ENCODE measurements around the gene CD2AP.

CD2AP gene

GRCh38 chr6:47592131-47592840 lies 114.7 kb downstream of the CD2AP start:
- no peak overlapping the region for H3K27ac ChIP-seq
- no peak overlapping the region for H3K4me3 ChIP-seq
- no peak for TF ChIP-seq CTCF (IDR thresholded peaks at IDR 0.05)
- H3K4me1 ChIP-seq = no peaks in the 10 kb centered on the region
- H3K36me3 ChIP-seq = peaks cover 11 to 30% (median 28%) of the 10 kb centered on the region in 3 donors
- no peaks in the 10 kb centered on the region for H3K9me3 ChIP-seq
- DNase-seq = no peak
- no peaks in the 10 kb centered on the region for H3K27me3 ChIP-seq
- intact Hi-C loops (cut with DNase I; ENCODE audit: low total_unique reads) = no loop called here

GRCh38 chr6:47593979-47594378 lies 116.4 kb downstream of the CD2AP start:
- no peak for DNase-seq
- Histone ChIP-seq H3K36me3 (peaks cover 19 to 42% (median 34%) of the 10 kb centered on the region in 3 donors), H3K27me3 (no peaks in the 10 kb centered on the region), H3K27ac (no peak overlapping the region), H3K4me1 (no peaks in the 10 kb centered on the region), H3K9me3 (no peaks in the 10 kb centered on the region), H3K4me3 (no peak overlapping the region)
- intact Hi-C loops (cut with DNase I; ENCODE audit: low total_unique reads) = no loop called here
- no peak for TF ChIP-seq CTCF (IDR thresholded peaks at IDR 0.05)

GRCh38 chr6:47595785-47596184 lies 118.2 kb downstream of the CD2AP start:
- no peak for TF ChIP-seq CTCF (IDR thresholded peaks at IDR 0.05)
- DNase-seq = no peak
- no peaks in the 10 kb centered on the region for H3K9me3 ChIP-seq
- H3K36me3 ChIP-seq = peaks cover 19 to 42% (median 33%) of the 10 kb centered on the region in 3 donors
- intact Hi-C loops (cut with DNase I; ENCODE audit: low total_unique reads) = no loop called here
- no peaks in the 10 kb centered on the region for H3K27me3 ChIP-seq
- H3K27ac ChIP-seq = no peak overlapping the region
- no peak overlapping the region for H3K4me3 ChIP-seq
- H3K4me1 ChIP-seq = no peaks in the 10 kb centered on the region

DNA sequence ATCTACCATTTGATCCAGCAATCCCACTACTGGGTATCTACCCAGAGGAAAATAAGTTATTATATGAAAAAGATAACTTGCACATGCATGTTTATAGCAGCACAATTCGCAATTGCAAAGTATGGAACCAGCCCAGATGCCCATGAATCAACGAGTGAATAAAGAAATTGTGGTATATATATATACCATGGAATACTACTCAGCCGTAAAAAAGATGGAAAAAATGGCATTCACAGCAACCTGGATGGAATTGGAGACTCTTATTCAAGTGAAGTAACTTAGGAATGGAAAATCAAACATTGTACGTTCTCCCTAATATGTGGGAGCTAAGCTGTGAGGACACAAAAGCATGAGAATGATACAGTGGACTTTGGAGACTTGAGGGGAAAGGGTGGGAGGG lies 120.8 kb downstream of the CD2AP start:
- no peak for DNase-seq
- H3K4me1 ChIP-seq = no peaks in the 10 kb centered on the region
- intact Hi-C loops (cut with DNase I; ENCODE audit: low total_unique reads) = no loop called here
- H3K27ac ChIP-seq = no peak overlapping the region
- H3K27me3 ChIP-seq = no peaks in the 10 kb centered on the region
- H3K9me3 ChIP-seq = no peaks in the 10 kb centered on the region
- TF ChIP-seq CTCF (IDR thresholded peaks at IDR 0.05) = no peak
- H3K4me3 ChIP-seq = no peak overlapping the region
- H3K36me3 ChIP-seq = peaks cover 19 to 34% (median 28%) of the 10 kb centered on the region in 3 donors

DNA sequence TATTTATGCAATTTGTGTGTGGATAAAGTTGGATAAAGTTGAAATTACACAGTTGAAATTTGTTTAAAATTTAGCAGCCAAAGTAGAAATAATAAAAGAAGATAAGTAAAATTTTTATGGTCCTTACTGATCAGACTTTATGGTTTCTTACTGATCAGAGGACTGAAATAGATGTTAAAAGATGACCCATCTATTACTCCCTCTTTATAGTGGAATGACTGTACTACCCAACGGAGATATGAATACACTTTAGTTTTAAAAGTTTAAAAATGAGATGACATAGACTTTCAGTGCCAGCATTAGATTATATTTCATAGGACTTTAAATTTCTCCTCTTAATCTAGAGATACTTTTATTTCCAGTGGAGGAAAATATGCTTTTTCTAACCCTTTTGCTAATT lies 121.9 kb downstream of the CD2AP start:
- intact Hi-C loops (cut with DNase I; ENCODE audit: low total_unique reads) = no loop called here
- Histone ChIP-seq H3K36me3 (peaks cover 19 to 29% (median 28%) of the 10 kb centered on the region in 3 donors), H3K4me1 (no peaks in the 10 kb centered on the region), H3K4me3 (no peak overlapping the region), H3K9me3 (no peaks in the 10 kb centered on the region), H3K27me3 (no peaks in the 10 kb centered on the region), H3K27ac (no peak overlapping the region)
- no peak for TF ChIP-seq CTCF (IDR thresholded peaks at IDR 0.05)
- DNase-seq = no peak

Data from tibial artery (tissue), 4 donors.